Stimulated activated effector memory CD8-positive, alpha-beta T cell treated with anti-CD3 and anti-CD28 coated beads, Interleukin-12 subunit alpha, Interleukin-12 subunit beta, amount 100 ng/mL, for 72 hours (primary cell): ENCODE results near the gene ITGB3BP.
A peak's percentile ranks its signal among the peaks of the same experiment; 100 is the strongest.
"Not testable (repeated sequence)": the region's sequence is repeated elsewhere in the genome, so short reads cannot be mapped to it uniquely, and the experiment has no call there.

Source experiments
- ATAC-seq: fragments of 150-1000 bp; cut with Tn5 transposase; 2 replicates; pipeline ENCODE4 v1.10.0; 2021
- DNase-seq, 2 donors: peaks; one replicate each; pipeline ENCODE4 v3.0.0; 2021 to 2022; ENCODE audit warnings: low spot score in 2 of 2
- H3K27ac Mint-ChIP-seq: one replicate; pipeline ENCODE4 v1.8.0; 2022; ENCODE audit warnings: mild to moderate bottlenecking, mixed read lengths
- H3K36me3 Mint-ChIP-seq: one replicate; pipeline ENCODE4 v1.8.0; 2022; ENCODE audit warnings: mild to moderate bottlenecking, mixed read lengths
- H3K4me1 Mint-ChIP-seq: one replicate; pipeline ENCODE4 v1.8.0; 2022; ENCODE audit warnings: mixed read lengths
- H3K4me3 Mint-ChIP-seq: one replicate; pipeline ENCODE4 v1.8.0; 2022; ENCODE audit warnings: mild to moderate bottlenecking, mixed read lengths
- H3K9me3 Mint-ChIP-seq: one replicate; pipeline ENCODE4 v1.8.0; 2022; ENCODE audit warnings: mixed read lengths

Gene ITGB3BP

GRCh38 chr1:63522891-63523728 lies at the start of gene ITGB3BP, which contains the start of gene EFCAB7:
Gene ITGB3BP (minus strand): TSS chr1:63523225. CDS start chr1:63523133, 92 bp downstream.
Gene EFCAB7 (plus strand): TSS chr1:63523525. CDS start chr1:63525573, 2,048 bp downstream.
- Mint-ChIP-seq H3K36me3 (peaks cover 27% of the 10 kb centered on the region), H3K4me3 (peak within 1 kb of the TSS; percentile 82), H3K4me1 (peaks cover 17% of the 10 kb centered on the region), H3K27ac (peak within 1 kb of the TSS; percentile 95), H3K9me3 (no peaks in the 10 kb centered on the region)
- ATAC-seq (peak; percentile 93), DNase-seq (peak; percentile 75 to 91)

- not testable (repeated sequence) for H3K27ac Mint-ChIP-seq, ATAC-seq, H3K4me3 Mint-ChIP-seq, H3K9me3 Mint-ChIP-seq, H3K36me3 Mint-ChIP-seq, DNase-seq, H3K4me1 Mint-ChIP-seq
These were observed 49.7 kb upstream of the ITGB3BP start for GRCh38 chr1:63572686-63573085.

GRCh38 chr1:63569640-63570316 lies 46.8 kb upstream of the ITGB3BP start:
- DNase-seq (no peak), ATAC-seq (no peak)
- H3K9me3 Mint-ChIP-seq = no peaks in the 10 kb centered on the region
- H3K27ac Mint-ChIP-seq = no peak overlapping the region
- peaks cover 9% of the 10 kb centered on the region for H3K36me3 Mint-ChIP-seq
- H3K4me1 Mint-ChIP-seq = no peaks in the 10 kb centered on the region
- no peak overlapping the region for H3K4me3 Mint-ChIP-seq

- no peaks in the 10 kb centered on the region for H3K4me1 Mint-ChIP-seq
- no peak for ATAC-seq
- peaks cover 9% of the 10 kb centered on the region for H3K36me3 Mint-ChIP-seq
- no peak overlapping the region for H3K27ac Mint-ChIP-seq
- no peak overlapping the region for H3K4me3 Mint-ChIP-seq
- no peak for DNase-seq
- no peaks in the 10 kb centered on the region for H3K9me3 Mint-ChIP-seq
These were observed 46.0 kb upstream of the ITGB3BP start for GRCh38 chr1:63569068-63569467.

- no peak overlapping the region for H3K4me3 Mint-ChIP-seq
- DNase-seq = no peak
- H3K27ac Mint-ChIP-seq = no peak overlapping the region
- H3K9me3 Mint-ChIP-seq = no peaks in the 10 kb centered on the region
- H3K36me3 Mint-ChIP-seq = peaks cover 9% of the 10 kb centered on the region
- no peaks in the 10 kb centered on the region for H3K4me1 Mint-ChIP-seq
- ATAC-seq = no peak
These were observed 40.7 kb upstream of the ITGB3BP start for GRCh38 chr1:63563745-63564144.

- Mint-ChIP-seq H3K9me3 (no peaks in the 10 kb centered on the region), H3K4me1 (no peaks in the 10 kb centered on the region), H3K36me3 (peaks cover 4% of the 10 kb centered on the region), H3K4me3 (no peak overlapping the region), H3K27ac (no peak overlapping the region)
- DNase-seq = no peak
- ATAC-seq = no peak
These were observed 36.3 kb upstream of the ITGB3BP start for GRCh38 chr1:63559357-63559756.

GRCh38 chr1:63557365-63557987 lies 34.5 kb upstream of the ITGB3BP start:
- Mint-ChIP-seq H3K4me1 (no peaks in the 10 kb centered on the region), H3K36me3 (peaks cover 4% of the 10 kb centered on the region), H3K9me3 (no peaks in the 10 kb centered on the region), H3K4me3 (no peak overlapping the region), H3K27ac (no peak overlapping the region)
- ATAC-seq = no peak
- no peak for DNase-seq

- DNase-seq = no peak
These were observed 32.5 kb upstream of the ITGB3BP start for GRCh38 chr1:63555480-63555879.

GRCh38 chr1:63548877-63549276 lies 25.9 kb upstream of the ITGB3BP start:
- Mint-ChIP-seq H3K4me1 (no peaks in the 10 kb centered on the region), H3K36me3 (peaks cover 17% of the 10 kb centered on the region), H3K4me3 (no peak overlapping the region), H3K27ac (no peak overlapping the region), H3K9me3 (no peaks in the 10 kb centered on the region)
- ATAC-seq = no peak
- DNase-seq = no peak

More at GRCh38 chr1:63555480-63555879, 32.5 kb upstream of the ITGB3BP start:
- H3K4me1 Mint-ChIP-seq = no peaks in the 10 kb centered on the region
- no peaks in the 10 kb centered on the region for H3K9me3 Mint-ChIP-seq
- H3K36me3 Mint-ChIP-seq = peaks cover 4% of the 10 kb centered on the region
- peak overlapping the region; percentile 43 for H3K27ac Mint-ChIP-seq
- no peak for ATAC-seq
- H3K4me3 Mint-ChIP-seq = no peak overlapping the region

- H3K36me3 Mint-ChIP-seq = peaks cover 17% of the 10 kb centered on the region
- ATAC-seq (no peak), DNase-seq (no peak)
- H3K4me3 Mint-ChIP-seq = no peak overlapping the region
- no peaks in the 10 kb centered on the region for H3K9me3 Mint-ChIP-seq
- H3K27ac Mint-ChIP-seq = no peak overlapping the region
- no peaks in the 10 kb centered on the region for H3K4me1 Mint-ChIP-seq
These were observed 25.3 kb upstream of the ITGB3BP start for GRCh38 chr1:63548303-63548702.

- no peak for ATAC-seq
- Mint-ChIP-seq H3K27ac (no peak overlapping the region), H3K9me3 (no peaks in the 10 kb centered on the region), H3K36me3 (peaks cover 17% of the 10 kb centered on the region), H3K4me1 (no peaks in the 10 kb centered on the region), H3K4me3 (no peak overlapping the region)
- DNase-seq = no peak
These were observed 24.7 kb upstream of the ITGB3BP start for GRCh38 chr1:63547621-63548294.

GRCh38 chr1:63545780-63546179 lies 22.8 kb upstream of the ITGB3BP start:
- no peaks in the 10 kb centered on the region for H3K9me3 Mint-ChIP-seq
- peaks cover 17% of the 10 kb centered on the region for H3K36me3 Mint-ChIP-seq
- no peak overlapping the region for H3K27ac Mint-ChIP-seq
- H3K4me3 Mint-ChIP-seq = no peak overlapping the region
- no peaks in the 10 kb centered on the region for H3K4me1 Mint-ChIP-seq
- DNase-seq (no peak), ATAC-seq (no peak)

- Mint-ChIP-seq H3K36me3 (peaks cover 12% of the 10 kb centered on the region), H3K9me3 (no peaks in the 10 kb centered on the region), H3K4me3 (no peak overlapping the region), H3K4me1 (no peaks in the 10 kb centered on the region), H3K27ac (no peak overlapping the region)
- no peak for ATAC-seq
- no peak for DNase-seq
These were observed 14.9 kb upstream of the ITGB3BP start for GRCh38 chr1:63537940-63538339.

GRCh38 chr1:63537006-63537405 lies 14.0 kb upstream of the ITGB3BP start:
- no peak overlapping the region for H3K27ac Mint-ChIP-seq
- H3K36me3 Mint-ChIP-seq = peaks cover 20% of the 10 kb centered on the region
- H3K4me1 Mint-ChIP-seq = no peaks in the 10 kb centered on the region
- H3K4me3 Mint-ChIP-seq = no peak overlapping the region
- DNase-seq (no peak), ATAC-seq (no peak)
- no peaks in the 10 kb centered on the region for H3K9me3 Mint-ChIP-seq

- ATAC-seq (no peak), DNase-seq (no peak)
- peaks cover 25% of the 10 kb centered on the region for H3K36me3 Mint-ChIP-seq
- H3K9me3 Mint-ChIP-seq = no peaks in the 10 kb centered on the region
- H3K27ac Mint-ChIP-seq = no peak overlapping the region
- H3K4me3 Mint-ChIP-seq = no peak overlapping the region
- H3K4me1 Mint-ChIP-seq = no peaks in the 10 kb centered on the region
These were observed 11.4 kb upstream of the ITGB3BP start for GRCh38 chr1:63534406-63534805.
